GM21723 (cell line): ENCODE data around the gene DCAF8L1.
"Not testable (repeated sequence)": the region's sequence is repeated elsewhere in the genome, so short reads cannot be mapped to it uniquely, and the experiment has no call there.

ENCODE experiments used
- ATAC-seq: cut with Tn5 transposase; IDR thresholded peaks from one replicate; pipeline ENCODE4 v1.9.1; 2021; ENCODE audit warnings: mild to moderate bottlenecking, moderate library complexity; ENCODE audit not compliant: unreplicated experiment

The DCAF8L1 gene

GRCh38 chrX:27981349-27981748 is at the start of gene DCAF8L1:
Gene DCAF8L1, minus strand, starts transcription at chrX:27981449. Its CDS starts 115 bp downstream, at chrX:27981334.
- no peak for ATAC-seq

GRCh38 chrX:28022371-28022770 is 41.1 kb upstream of the DCAF8L1 start:
- no peak for ATAC-seq

GRCh38 chrX:28016823-28017222 is 35.6 kb upstream of the DCAF8L1 start:
- ATAC-seq, result no peak

- ATAC-seq, result no peak
These were observed 34.7 kb upstream of the DCAF8L1 start for GRCh38 chrX:28015993-28016392.

GRCh38 chrX:28010875-28011274 is 29.6 kb upstream of the DCAF8L1 start:
- ATAC-seq, result no peak

- no peak for ATAC-seq
These were observed 17.4 kb upstream of the DCAF8L1 start for GRCh38 chrX:27998666-27999065.

- ATAC-seq, result no peak
These were observed 16.4 kb upstream of the DCAF8L1 start for GRCh38 chrX:27997622-27998021.

- no peak for ATAC-seq
These were observed 14.9 kb upstream of the DCAF8L1 start for GRCh38 chrX:27996132-27996531.

GRCh38 chrX:27995611-27996010 is 14.4 kb upstream of the DCAF8L1 start:
- no peak for ATAC-seq

GRCh38 chrX:27987862-27988646 is 6.8 kb upstream of the DCAF8L1 start:
- no peak for ATAC-seq

GRCh38 chrX:27976934-27977333 is 4.3 kb downstream of the DCAF8L1 start:
- ATAC-seq, result not testable (repeated sequence)

- ATAC-seq, result no peak
These were observed 5.0 kb downstream of the DCAF8L1 start for GRCh38 chrX:27976284-27976683.

GRCh38 chrX:27968878-27969277 is 12.4 kb downstream of the DCAF8L1 start:
- ATAC-seq, result no peak

GRCh38 chrX:27968352-27968751 is 12.9 kb downstream of the DCAF8L1 start:
- ATAC-seq, result no peak

- ATAC-seq, result no peak
These were observed 14.3 kb downstream of the DCAF8L1 start for GRCh38 chrX:27966955-27967354.

GRCh38 chrX:27966492-27966891 is 14.8 kb downstream of the DCAF8L1 start:
- ATAC-seq, result no peak

GRCh38 chrX:27965348-27965747 is 15.9 kb downstream of the DCAF8L1 start:
- not testable (repeated sequence) for ATAC-seq

- no peak for ATAC-seq
These were observed 16.8 kb downstream of the DCAF8L1 start for GRCh38 chrX:27964432-27964831.

GRCh38 chrX:27960410-27960809 is 20.8 kb downstream of the DCAF8L1 start:
- ATAC-seq, result not testable (repeated sequence)

GRCh38 chrX:27953171-27953570 is 28.1 kb downstream of the DCAF8L1 start:
- ATAC-seq, result no peak

GRCh38 chrX:27933361-27933760 is 47.9 kb downstream of the DCAF8L1 start:
- no peak for ATAC-seq
